ENCODE results near the gene KYAT1.
"Not testable (repeated sequence)": the region's sequence is repeated elsewhere in the genome, so short reads cannot be mapped to it uniquely, and the experiment has no call there.

The KYAT1 gene

DNA sequence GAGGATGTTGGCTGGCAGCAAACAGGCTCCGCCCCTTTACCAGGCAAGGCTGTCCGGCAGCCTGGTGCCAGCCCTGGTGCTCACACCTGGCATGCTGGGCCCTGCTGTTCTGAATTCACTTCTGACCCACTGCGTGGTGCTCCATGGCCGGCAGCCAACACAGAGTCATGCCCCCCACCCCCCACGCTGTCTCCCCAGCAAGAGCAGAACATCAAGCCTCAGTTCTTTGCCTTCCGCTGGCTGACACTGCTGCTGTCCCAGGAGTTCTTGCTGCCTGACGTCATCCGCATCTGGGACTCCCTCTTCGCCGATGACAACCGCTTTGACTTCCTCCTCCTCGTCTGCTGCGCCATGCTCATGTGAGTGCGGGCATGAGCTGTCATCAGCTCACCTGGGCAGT lies 76.1 kb downstream of the KYAT1 start:
- no peak overlapping the region for H3K4me3 ChIP-seq (ENCODE audit: control insufficient read depth, low read depth, low read length)
- DNase-seq (ENCODE audit: low read depth): no peak
- TF ChIP-seq, protein P1, sequence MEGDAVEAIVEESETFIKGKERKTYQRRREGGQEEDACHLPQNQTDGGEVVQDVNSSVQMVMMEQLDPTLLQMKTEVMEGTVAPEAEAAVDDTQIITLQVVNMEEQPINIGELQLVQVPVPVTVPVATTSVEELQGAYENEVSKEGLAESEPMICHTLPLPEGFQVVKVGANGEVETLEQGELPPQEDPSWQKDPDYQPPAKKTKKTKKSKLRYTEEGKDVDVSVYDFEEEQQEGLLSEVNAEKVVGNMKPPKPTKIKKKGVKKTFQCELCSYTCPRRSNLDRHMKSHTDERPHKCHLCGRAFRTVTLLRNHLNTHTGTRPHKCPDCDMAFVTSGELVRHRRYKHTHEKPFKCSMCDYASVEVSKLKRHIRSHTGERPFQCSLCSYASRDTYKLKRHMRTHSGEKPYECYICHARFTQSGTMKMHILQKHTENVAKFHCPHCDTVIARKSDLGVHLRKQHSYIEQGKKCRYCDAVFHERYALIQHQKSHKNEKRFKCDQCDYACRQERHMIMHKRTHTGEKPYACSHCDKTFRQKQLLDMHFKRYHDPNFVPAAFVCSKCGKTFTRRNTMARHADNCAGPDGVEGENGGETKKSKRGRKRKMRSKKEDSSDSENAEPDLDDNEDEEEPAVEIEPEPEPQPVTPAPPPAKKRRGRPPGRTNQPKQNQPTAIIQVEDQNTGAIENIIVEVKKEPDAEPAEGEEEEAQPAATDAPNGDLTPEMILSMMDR (conservative IDR thresholded peaks at IDR 0.05; ENCODE audit: control insufficient read depth, insufficient read depth, low read depth, low read length): no peak

GRCh38 chr9:128802482-128802881 lies 79.3 kb downstream of the KYAT1 start:
- TF ChIP-seq, protein P1 (conservative IDR thresholded peaks at IDR 0.05; ENCODE audit: control insufficient read depth, insufficient read depth, low read depth, low read length): no peak
- H3K4me3 ChIP-seq (ENCODE audit: control insufficient read depth, low read depth, low read length): no peak overlapping the region
- no peak for DNase-seq (ENCODE audit: low read depth)

- TF ChIP-seq, protein P1 (conservative IDR thresholded peaks at IDR 0.05; ENCODE audit: control insufficient read depth, insufficient read depth, low read depth, low read length): no peak
- no peak for DNase-seq (ENCODE audit: low read depth)
- H3K4me3 ChIP-seq (ENCODE audit: control insufficient read depth, low read depth, low read length): no peak overlapping the region
Measured at GRCh38 chr9:128800061-128800460, 81.7 kb downstream of the KYAT1 start.

DNA sequence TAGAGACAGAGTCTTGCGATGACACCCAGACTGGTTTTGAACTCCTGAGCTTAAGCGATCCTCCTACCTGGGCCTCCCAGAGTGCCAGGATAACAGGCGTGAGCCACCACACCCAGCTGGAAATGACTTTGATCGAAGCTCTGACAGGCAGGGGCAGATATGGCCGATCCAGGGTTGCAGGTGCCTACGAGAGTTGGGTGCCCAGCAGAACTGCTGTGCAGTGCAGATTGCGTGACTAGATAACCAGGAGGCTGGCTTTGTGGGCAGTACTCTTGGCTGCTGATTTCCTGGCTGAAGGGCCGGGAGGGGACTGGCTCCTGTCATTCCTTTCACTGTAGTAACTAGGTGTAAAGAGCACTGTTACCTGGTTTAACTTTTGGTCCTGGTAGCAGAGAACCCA lies 82.9 kb downstream of the KYAT1 start:
- TF ChIP-seq, protein P1 (conservative IDR thresholded peaks at IDR 0.05; ENCODE audit: control insufficient read depth, insufficient read depth, low read depth, low read length): no peak
- no peak for DNase-seq (ENCODE audit: low read depth)
- H3K4me3 ChIP-seq (ENCODE audit: control insufficient read depth, low read depth, low read length): no peak overlapping the region

DNA sequence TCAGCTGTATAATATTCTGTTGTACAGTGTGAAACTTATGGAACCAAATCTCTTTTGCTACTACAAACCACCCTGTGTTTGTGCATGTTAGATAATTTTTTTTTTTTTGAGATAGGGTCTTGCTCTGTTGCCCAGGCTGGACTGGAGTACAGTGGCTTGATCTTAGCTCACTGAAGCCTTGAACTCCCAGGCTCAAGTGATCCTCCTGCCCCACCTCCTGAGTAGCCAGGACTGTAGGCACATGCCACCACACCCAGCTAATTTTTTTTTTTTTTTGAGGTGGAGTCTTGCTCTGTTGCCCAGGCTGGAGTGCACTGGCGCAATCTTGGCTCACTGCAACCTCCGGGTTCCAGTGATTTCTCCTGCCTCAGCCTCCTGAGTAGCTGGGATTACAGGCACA lies 86.8 kb downstream of the KYAT1 start:
- not testable (repeated sequence) for DNase-seq (ENCODE audit: low read depth); H3K4me3 ChIP-seq (ENCODE audit: control insufficient read depth, low read depth, low read length)

DNA sequence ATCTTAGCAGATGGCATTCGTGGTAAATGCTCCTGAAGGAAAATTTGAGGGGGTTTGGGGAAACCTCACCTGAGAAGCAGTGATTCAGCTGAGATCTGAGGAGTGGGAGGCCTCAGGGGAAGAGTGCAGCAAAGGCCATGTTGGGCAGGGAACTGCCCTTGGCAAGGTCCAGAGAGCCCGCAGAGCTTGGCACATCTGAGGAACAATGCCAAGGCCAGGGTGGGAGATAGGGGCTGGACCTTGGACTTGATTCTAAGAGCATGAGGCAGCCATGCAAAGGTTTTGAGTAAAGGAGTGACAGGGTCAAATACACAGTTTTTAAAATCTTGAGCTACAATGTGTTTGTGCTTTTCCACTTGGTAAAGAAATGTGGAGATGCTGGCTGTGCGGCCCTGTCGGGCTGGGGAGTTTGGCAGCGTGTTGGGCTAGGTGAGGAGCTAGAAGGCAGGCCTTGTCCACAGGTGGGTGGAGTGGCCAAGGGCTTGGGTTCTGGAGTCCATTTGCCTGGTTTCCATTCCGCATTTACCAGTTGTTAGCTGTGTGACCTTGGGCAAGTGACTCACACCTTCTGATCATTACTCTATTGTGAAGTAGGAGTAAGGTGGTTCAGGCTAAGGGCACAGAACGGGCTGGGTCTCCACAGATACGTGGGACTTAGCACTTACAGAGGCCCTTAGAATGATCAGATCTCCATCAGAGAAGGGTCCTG lies 88.6 kb downstream of the KYAT1 start:
- no peak overlapping the region for H3K4me3 ChIP-seq (ENCODE audit: control insufficient read depth, low read depth, low read length)
- TF ChIP-seq, protein P1 (conservative IDR thresholded peaks at IDR 0.05; ENCODE audit: control insufficient read depth, insufficient read depth, low read depth, low read length): no peak
- no peak for DNase-seq (ENCODE audit: low read depth)

DNA sequence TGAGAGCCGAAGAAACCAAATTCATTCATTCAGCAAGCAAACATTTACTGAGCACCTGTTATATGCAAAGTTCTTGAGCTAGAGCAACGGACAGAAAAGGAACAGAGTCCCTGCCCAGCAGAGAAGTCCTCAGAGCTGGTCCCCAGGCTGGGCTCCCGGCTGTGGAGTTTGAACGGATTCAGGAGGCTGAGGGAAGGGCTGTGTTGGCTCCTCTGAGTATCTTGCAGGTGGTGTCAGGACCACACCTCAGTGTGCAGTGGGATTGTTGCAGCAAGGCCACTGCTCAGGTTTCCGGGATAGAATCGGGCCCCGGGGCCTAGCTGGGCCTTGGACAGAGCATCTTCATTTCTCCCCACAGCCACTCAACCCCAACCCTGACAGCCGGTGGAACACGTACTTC lies 89.6 kb downstream of the KYAT1 start:
- H3K4me3 ChIP-seq (ENCODE audit: control insufficient read depth, low read depth, low read length): no peak overlapping the region
- TF ChIP-seq, protein P1 (conservative IDR thresholded peaks at IDR 0.05; ENCODE audit: control insufficient read depth, insufficient read depth, low read depth, low read length): no peak
- DNase-seq (ENCODE audit: low read depth): no peak

Data from fibroblast of mammary gland (primary cell).